Esophagus squamous epithelium (tissue), 4 donors: ENCODE results near the gene SIX5.

ENCODE experiments used
- CTCF ChIP-seq, 6 experiments: fragments of 450-650 bp in 4 of 6; fragments of 200-600 bp in 2 of 6; sonication (generic) in 2 of 6; IDR thresholded peaks; one replicate each; pipeline ENCODE4 v1.5.1; 2016 to 2019; ENCODE audit warnings: antibody characterized with exemption in 6 of 6, mild to moderate bottlenecking in 4 of 6, moderate library complexity in 4 of 6
- POLR2A ChIP-seq, 4 donors: fragments of 450-650 bp; IDR thresholded peaks; one replicate each; pipeline ENCODE4 v1.6.1; 2017; ENCODE audit warnings: antibody characterized with exemption in 4 of 4, mild to moderate bottlenecking in 4 of 4, moderate library complexity in 3 of 4

GRCh38 chr19:45765702-45766295 lies 3.3 kb downstream of the SIX5 start:
- TF ChIP-seq POLR2A (IDR thresholded peaks at IDR 0.05): no peak
- no peak for TF ChIP-seq CTCF (IDR thresholded peaks at IDR 0.05)
